Lower lobe of right lung (tissue), 2 donors: ENCODE results near the gene HSD3B7. TPM values are rescaled to one million over a fixed set of nuclear protein-coding genes. Genes with fewer than 3 reads are reported as not detected.

Experiments
- ATAC-seq, 2 donors: fragments of 200-7000 bp; cut with Tn5 transposase; one replicate each; pipeline ENCODE4 v1.9.1; 2020 to 2022; ENCODE audit warnings: mild to moderate bottlenecking in 2 of 2, moderate library complexity in 2 of 2
- DNase-seq: peaks from one replicate; pipeline ENCODE4 v3.0.0-alpha.2; 2020
- H3K27ac ChIP-seq: fragments of 200-600 bp; one replicate; pipeline ENCODE4 v1.8.0; 2022
- H3K27me3 ChIP-seq: fragments of 200-600 bp; one replicate; pipeline ENCODE4 v1.8.0; 2022; ENCODE audit warnings: low read depth
- H3K36me3 ChIP-seq: fragments of 200-600 bp; one replicate; pipeline ENCODE4 v1.8.0; 2022; ENCODE audit warnings: mild to moderate bottlenecking
- H3K4me1 ChIP-seq: fragments of 200-600 bp; one replicate; pipeline ENCODE4 v1.8.0; 2022
- H3K4me3 ChIP-seq: fragments of 200-600 bp; one replicate; pipeline ENCODE4 v1.8.0; 2022; ENCODE audit warnings: mild to moderate bottlenecking
- H3K9me3 ChIP-seq: fragments of 200-600 bp; one replicate; pipeline ENCODE4 v1.8.0; 2022
- CTCF ChIP-seq: fragments of 200-600 bp; IDR thresholded peaks from one replicate; pipeline ENCODE4 v1.8.0; 2022; ENCODE audit warnings: antibody characterized with exemption, mild to moderate bottlenecking
- intact Hi-C: fragments of 100-400 bp; cut with DNase I; formaldehyde crosslinking; loops from one replicate; pipeline ENCODE4 v1.11.0; 2022
- total RNA-seq: library from RNA; stranded (reverse); fragmentation: NEBNext Ultra II Directional; extraction: Animal tissue kit (Norgen Biotek cat#: 25700); gene quantifications from one replicate; pipeline ENCODE4 v1.2.1, GENCODE V29; 2021
- donor health status: DM: no; HTN: yes; CAD: no; lungs with severe emphysema.

Gene HSD3B7
- total RNA-seq, 1 donor from 2014 or later, result 23.6 TPM

DNA sequence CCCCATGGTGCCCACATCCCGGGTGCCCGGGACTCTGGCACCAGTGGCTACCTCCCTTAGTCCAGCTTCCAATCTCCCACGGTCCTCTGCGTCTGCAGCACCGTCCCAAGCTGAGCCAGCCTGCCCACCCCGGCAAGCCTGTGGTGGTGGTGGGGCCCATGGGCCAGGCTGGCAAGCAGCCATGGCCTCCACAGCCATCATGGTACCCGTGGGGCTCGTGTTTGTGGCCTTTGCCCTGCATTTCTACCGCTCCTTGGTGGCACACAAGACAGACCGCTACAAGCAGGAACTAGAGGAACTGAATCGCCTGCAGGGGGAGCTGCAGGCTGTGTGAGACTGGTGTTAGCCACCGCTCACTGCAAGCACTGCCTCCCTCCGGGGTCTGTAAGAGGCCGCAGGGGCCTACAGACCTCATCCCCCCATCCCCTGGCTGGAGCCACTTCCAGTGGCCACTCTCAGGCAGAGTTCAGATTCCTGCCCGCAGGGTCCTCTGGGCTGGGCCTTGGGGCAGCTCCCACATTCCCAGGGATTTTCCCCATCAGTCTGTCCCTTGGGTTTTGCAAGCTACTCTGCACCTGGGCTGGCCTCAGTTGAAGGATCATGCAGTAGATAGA is 31.4 kb upstream of the HSD3B7 start:
- Histone ChIP-seq H3K36me3 (no peaks in the 10 kb centered on the region), H3K27me3 (no peaks in the 10 kb centered on the region), H3K27ac (no peak overlapping the region), H3K9me3 (no peaks in the 10 kb centered on the region), H3K4me1 (peaks cover 50% of the 10 kb centered on the region), H3K4me3 (no peak overlapping the region)
- peak; percentile 69 for DNase-seq
- intact Hi-C loops, result no loop called here
- ATAC-seq, result no peak
- peak; percentile 65 for TF ChIP-seq CTCF

DNA sequence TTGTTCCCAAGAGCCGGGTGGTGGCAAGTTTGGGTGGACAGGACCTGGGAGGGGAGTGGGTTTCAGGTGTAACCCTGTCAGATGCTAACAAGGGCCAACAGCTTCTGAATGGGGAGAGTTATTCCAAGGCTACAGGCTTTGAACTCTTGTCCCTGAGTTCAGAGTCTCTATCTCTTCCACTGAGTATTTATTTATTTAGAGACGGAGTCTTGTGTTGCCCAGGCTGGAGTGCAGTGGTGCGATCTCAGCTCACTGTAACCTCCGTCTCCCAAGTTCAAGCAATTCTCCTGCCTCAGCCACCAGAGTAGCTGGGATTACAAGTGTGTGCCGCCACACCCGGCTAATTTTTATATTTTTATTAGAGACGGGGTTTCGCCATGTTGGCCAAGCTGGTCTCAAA is 30.0 kb upstream of the HSD3B7 start:
- H3K9me3 ChIP-seq, result no peaks in the 10 kb centered on the region
- no peak for TF ChIP-seq CTCF
- H3K27me3 ChIP-seq, result no peaks in the 10 kb centered on the region
- no peak for ATAC-seq
- no peak overlapping the region for H3K4me3 ChIP-seq
- peaks cover 10% of the 10 kb centered on the region for H3K36me3 ChIP-seq
- intact Hi-C loops, result no loop called here
- DNase-seq, result no peak
- no peak overlapping the region for H3K27ac ChIP-seq
- H3K4me1 ChIP-seq, result peaks cover 56% of the 10 kb centered on the region

GRCh38 chr16:30956601-30957455 is 28.2 kb upstream of the HSD3B7 start:
- H3K36me3 ChIP-seq, result peaks cover 28% of the 10 kb centered on the region
- H3K27me3 ChIP-seq, result no peaks in the 10 kb centered on the region
- peak; percentile 39 for TF ChIP-seq CTCF
- ATAC-seq, result peak; percentile 88
- H3K9me3 ChIP-seq, result no peaks in the 10 kb centered on the region
- H3K27ac ChIP-seq, result peak overlapping the region; percentile 98
- peak; percentile 87 for DNase-seq
- H3K4me3 ChIP-seq, result peak overlapping the region; percentile 82
- intact Hi-C loops, result no loop called here
- peaks cover 37% of the 10 kb centered on the region for H3K4me1 ChIP-seq

- DNase-seq, result peak; percentile 99
- no peaks in the 10 kb centered on the region for H3K27me3 ChIP-seq
- intact Hi-C loops, result no loop called here
- no peak for TF ChIP-seq CTCF
- peaks cover 33% of the 10 kb centered on the region for H3K4me1 ChIP-seq
- peak within 1 kb of the TSS; percentile 98 for H3K27ac ChIP-seq
- peaks cover 36% of the 10 kb centered on the region for H3K36me3 ChIP-seq
- ATAC-seq, result peak; percentile 96 to 97
- peak within 1 kb of the TSS; percentile 82 for H3K4me3 ChIP-seq
- no peaks in the 10 kb centered on the region for H3K9me3 ChIP-seq
These were observed 27.4 kb upstream of the HSD3B7 start, which contains the start of gene SETD1A for GRCh38 chr16:30957456-30958174. SETD1A (plus strand) TSS chr16:30957754; CDS start chr16:30958732, 978 bp downstream.

DNA sequence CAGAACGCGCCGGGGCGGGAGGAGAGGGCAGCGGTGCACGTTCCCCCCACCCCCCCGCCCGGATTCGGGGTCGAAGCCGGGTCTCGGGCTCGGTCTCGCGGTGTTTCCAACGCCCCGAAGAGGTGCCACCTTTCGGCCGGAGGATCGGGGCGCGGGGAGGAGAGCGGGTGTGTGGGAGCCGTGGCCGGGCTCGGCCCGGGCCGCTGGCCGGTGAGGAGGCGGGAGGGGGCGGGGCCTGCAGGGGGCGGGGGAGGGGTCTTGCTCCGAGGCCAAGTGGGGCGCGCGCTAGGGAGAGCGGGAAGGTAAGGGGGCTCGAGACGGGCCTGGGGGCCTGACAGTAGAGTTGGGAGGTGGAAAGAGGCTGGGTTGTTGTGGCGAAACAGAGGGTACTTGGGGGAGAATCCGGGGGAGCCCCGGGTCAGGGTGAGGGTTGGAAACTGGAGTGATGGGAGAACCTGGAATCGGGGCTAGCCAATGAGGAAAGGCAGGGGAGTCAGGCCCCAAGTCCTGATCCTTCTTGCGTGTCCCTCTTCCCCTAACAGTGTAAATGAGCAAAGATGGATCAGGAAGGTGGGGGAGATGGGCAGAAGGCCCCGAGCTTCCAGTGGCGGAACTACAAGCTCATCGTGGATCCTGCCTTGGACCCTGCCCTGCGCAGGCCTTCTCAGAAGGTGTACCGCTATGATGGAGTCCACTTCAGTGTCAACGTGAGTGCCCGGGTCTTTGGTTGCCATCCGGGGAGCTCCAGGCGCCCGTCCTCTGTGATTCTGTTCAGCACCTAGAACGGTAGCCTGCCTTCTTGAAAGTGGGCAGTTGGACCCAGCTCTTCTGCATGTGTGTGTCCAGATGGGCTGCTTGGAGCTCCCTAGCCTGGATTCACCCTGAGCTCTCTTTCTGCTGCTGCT is 26.6 kb upstream of the HSD3B7 start:
- intact Hi-C loops, result no loop called here
- H3K27me3 ChIP-seq, result no peaks in the 10 kb centered on the region
- H3K4me3 ChIP-seq, result peak overlapping the region; percentile 82
- no peaks in the 10 kb centered on the region for H3K9me3 ChIP-seq
- H3K27ac ChIP-seq, result peak overlapping the region; percentile 98
- peak; percentile 9 to 39 for ATAC-seq
- peaks cover 25% of the 10 kb centered on the region for H3K4me1 ChIP-seq
- peaks cover 44% of the 10 kb centered on the region for H3K36me3 ChIP-seq
- DNase-seq, result peak; percentile 68
- TF ChIP-seq CTCF, result no peak
